Measurements from ENCODE around the gene MYH10.

The MYH10 gene

GRCh38 chr17:8649157-8650118 lies 18.9 kb upstream of the MYH10 start:
- DNase-seq (ENCODE audit: low spot score), result no peak

DNA sequence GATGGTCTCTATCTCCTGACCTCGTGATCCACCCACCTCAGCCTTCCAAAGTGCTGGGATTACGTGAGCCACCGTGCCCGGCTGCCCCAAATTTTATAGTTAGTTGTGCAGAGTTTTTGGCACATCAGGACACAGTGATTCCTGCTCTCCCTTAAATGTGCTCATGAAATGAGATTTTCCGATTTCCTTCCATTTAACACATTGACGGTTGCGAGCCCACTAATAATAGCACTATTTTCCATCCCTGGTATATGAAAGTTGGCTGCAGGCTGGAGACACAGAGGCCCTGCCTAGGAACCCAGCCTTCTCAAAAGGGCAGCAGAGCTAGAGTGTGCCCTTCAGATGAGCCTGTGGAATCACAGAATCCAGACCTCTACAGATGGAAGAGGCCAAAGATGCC lies 17.4 kb upstream of the MYH10 start:
- DNase-seq (ENCODE audit: low spot score), result no peak

GRCh38 chr17:8647202-8647601 lies 16.7 kb upstream of the MYH10 start:
- no peak for DNase-seq (ENCODE audit: low spot score)

- no peak for DNase-seq (ENCODE audit: low spot score)
These were observed 14.0 kb upstream of the MYH10 start for GRCh38 chr17:8644507-8644902.

DNA sequence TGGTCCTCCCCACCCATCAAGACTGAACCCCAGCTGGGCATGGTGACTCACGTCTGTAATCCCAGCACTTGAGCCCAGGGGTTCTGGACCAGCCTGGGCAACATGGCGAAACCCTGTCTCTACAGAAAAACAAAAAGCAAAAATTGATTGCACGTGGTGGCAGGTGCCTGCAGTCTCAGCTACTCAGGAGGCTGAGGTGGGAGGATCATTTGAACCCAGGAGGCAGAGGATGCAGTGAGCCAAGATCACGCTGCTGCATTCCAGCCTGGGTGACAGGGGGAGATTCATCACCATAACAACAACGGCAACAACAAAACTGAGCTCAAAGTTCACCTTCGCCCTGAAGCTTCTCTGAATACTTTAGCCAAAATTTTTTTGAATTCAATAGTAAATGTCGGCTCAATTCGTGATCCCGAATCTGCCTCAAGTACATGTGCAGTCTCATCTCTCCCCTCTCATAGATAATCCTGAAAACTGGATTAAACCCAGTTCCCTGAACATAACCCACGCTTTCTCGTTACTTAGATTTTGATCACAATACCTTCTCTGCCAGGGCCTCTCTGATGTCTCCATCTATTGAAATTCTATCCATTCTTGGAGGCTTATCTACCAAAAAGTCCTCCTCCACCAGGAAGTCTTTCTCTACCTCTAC lies 13.5 kb upstream of the MYH10 start:
- DNase-seq (ENCODE audit: low spot score), result no peak

- DNase-seq (ENCODE audit: low spot score), result no peak
These were observed 9.2 kb upstream of the MYH10 start for GRCh38 chr17:8639709-8640108.

DNA sequence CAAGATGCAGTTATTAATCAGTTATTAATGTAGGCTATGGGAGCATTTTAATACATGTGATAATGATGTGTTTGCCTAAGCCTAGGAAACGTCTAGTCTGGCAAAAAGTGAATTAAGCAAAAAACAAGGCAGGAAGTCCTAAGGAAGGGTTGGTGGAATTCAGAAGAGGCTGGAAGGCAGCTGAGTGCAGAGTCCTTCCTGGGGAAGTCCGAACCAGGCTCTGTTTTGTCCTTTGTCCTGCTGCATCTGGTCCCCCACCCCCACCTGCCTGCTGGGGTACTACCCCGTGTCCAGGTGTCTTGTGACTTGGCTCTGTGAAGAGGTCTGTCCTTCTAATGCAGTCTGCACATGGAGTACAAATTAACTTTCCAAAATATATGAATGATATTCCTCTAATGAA lies 1.5 kb upstream of the MYH10 start:
- DNase-seq (ENCODE audit: low spot score), result no peak

GRCh38 chr17:8631554-8631877 lies 991 bp upstream of the MYH10 start:
- no peak for DNase-seq (ENCODE audit: low spot score)

- peak; percentile 100 for DNase-seq (ENCODE audit: low spot score)
These were observed 453 bp upstream of the MYH10 start for GRCh38 chr17:8630802-8631553.

DNA sequence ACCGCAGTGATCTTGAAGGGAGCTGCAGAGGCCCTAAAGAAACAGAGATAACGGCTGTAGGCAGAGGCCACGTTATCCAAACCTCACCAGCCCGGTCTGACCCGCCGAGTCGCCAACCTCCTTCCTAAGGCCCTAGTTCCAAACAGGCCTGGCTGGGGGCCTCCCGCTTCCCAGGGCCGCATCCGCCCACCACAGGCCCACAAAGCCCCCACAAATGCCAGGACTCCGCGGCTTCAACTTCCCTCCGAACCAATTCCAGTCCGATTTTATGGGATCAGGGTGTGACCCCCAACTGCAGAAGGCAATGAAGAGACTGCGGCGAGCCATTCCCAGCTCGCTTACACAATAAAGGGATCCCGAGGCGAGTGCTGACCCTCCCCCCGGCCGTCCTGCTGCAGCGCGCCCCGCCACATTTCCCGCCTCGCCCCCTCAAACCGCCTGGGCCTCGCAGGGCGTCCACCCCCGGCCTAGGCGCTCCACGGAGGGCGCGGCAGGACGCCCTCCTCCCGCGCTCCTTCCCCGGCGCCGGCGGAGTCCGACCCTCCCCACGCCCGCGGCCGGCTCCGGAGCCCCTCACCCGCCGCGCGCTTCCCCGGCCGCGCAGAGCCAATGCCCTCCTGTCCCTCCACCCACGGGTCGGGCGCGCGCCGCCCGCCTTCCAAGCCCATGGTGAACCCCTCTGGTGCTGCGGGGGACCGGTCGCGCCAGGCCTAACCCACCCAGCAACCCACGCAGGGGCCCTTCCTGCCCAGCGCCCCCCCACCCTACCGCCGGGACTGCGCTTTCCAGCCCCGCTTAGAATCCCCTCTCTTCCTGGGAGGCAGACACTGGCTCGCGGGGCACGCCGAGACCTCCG lies 926 bp downstream of the MYH10 start:
- DNase-seq (ENCODE audit: low spot score), result peak; percentile 53

- DNase-seq (ENCODE audit: low spot score), result peak; percentile 43
These were observed 1.8 kb downstream of the MYH10 start for GRCh38 chr17:8628609-8629169.

GRCh38 chr17:8628172-8628571 lies 2.4 kb downstream of the MYH10 start:
- no peak for DNase-seq (ENCODE audit: low spot score)

- no peak for DNase-seq (ENCODE audit: low spot score)
These were observed 6.9 kb downstream of the MYH10 start for GRCh38 chr17:8623591-8623990.

- no peak for DNase-seq (ENCODE audit: low spot score)
These were observed 8.3 kb downstream of the MYH10 start for GRCh38 chr17:8622191-8622590.

DNA sequence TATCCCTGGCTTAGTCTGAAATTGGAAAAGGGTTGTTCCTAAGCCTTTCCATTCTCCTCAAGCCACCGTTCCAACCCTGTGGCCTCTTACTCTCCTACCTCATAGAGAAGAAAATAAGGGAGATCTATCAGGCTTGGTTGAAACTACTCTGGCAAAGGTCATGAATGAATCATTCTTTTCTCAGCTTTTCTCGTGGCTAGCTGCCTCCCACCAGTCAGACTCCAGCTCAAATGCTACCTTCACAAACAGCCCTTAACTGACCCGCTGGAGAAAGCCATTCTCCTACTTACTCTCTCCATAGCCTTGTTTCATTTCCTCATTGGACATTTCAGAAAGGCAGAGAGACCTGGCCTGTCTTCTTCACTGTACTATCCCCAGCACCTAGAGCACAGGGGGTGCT lies 8.9 kb downstream of the MYH10 start:
- no peak for DNase-seq (ENCODE audit: low spot score)

GRCh38 chr17:8619294-8619693 lies 11.2 kb downstream of the MYH10 start:
- no peak for DNase-seq (ENCODE audit: low spot score)

GRCh38 chr17:8618825-8619224 lies 11.7 kb downstream of the MYH10 start:
- DNase-seq (ENCODE audit: low spot score), result no peak

- no peak for DNase-seq (ENCODE audit: low spot score)
These were observed 15.5 kb downstream of the MYH10 start for GRCh38 chr17:8614988-8615387.

GRCh38 chr17:8611619-8612298 lies 18.8 kb downstream of the MYH10 start:
- no peak for DNase-seq (ENCODE audit: low spot score)

GRCh38 chr17:8611137-8611536 lies 19.4 kb downstream of the MYH10 start:
- no peak for DNase-seq (ENCODE audit: low spot score)

- no peak for DNase-seq (ENCODE audit: low spot score)
These were observed 20.0 kb downstream of the MYH10 start for GRCh38 chr17:8610558-8610957.
